SW 1271 (cell line): ENCODE measurements around the gene OR8G5.
"Not testable (repeated sequence)": the region's sequence is repeated elsewhere in the genome, so short reads cannot be mapped to it uniquely, and the experiment has no call there.

Experiments used
- DNase-seq, 2 experiments: peaks; one replicate each; lab custom pipeline; 2025; lab: John Stamatoyannopoulos, UW

OR8G5 gene, protein sequence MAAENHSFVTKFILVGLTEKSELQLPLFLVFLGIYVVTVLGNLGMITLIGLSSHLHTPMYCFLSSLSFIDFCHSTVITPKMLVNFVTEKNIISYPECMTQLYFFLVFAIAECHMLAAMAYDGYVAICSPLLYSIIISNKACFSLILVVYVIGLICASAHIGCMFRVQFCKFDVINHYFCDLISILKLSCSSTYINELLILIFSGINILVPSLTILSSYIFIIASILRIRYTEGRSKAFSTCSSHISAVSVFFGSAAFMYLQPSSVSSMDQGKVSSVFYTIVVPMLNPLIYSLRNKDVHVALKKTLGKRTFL

DNA sequence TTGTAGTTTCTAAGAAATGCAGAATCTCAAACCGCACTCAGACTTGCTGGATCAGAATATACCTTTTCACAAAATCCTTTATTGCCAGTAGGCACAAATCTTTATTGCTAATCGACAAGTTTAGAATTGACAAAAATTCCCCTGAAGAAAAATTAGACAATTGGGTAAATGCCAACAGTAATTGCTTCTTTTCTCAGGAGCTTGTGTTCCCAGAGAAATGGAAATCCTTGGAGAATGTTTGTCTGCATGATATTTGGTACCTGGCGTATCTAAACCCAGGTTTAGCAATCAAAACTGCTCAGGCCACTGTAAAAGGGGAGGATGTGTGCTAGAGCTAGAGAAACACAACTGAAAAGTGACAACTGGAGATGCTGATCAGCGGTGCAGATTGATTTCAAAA lies at the start of gene OR8G5:
OR8G5 (plus strand) TSS at position 301 of the 400 bp plus-strand sequence. CDS start 8,556 bp downstream, outside the sequence.
- DNase-seq = no peak

DNA sequence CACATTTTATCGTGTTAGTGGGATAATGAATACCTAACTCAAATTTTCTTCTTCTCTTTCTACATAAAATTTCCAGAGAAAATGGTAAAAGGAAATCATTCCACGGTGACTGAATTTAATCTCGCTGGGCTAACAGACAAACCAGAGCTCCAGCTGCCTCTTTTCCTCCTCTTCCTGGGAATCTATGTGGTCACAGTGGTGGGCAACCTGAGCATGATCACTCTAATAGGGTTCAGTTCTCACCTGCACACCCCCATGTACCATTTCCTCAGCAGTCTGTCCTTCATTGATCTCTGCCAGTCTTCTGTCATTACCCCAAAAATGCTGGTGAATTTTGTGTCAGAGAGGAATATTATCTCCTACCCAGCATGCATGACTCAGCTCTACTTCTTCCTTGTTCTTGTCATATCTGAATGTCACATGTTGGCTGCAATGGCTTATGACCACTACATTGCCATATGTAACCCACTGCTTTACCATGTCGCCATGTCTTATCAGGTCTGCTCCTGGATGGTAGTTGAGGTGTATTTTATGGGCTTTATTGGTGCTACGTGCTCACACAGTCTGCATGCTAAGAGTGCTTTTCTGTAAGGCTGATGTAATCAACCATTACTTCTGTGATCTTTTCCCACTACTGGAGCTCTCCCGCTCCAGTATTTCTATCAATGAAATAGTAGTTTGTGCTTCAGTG lies 48.9 kb upstream of the OR8G5 start:
- DNase-seq = no peak

DNA sequence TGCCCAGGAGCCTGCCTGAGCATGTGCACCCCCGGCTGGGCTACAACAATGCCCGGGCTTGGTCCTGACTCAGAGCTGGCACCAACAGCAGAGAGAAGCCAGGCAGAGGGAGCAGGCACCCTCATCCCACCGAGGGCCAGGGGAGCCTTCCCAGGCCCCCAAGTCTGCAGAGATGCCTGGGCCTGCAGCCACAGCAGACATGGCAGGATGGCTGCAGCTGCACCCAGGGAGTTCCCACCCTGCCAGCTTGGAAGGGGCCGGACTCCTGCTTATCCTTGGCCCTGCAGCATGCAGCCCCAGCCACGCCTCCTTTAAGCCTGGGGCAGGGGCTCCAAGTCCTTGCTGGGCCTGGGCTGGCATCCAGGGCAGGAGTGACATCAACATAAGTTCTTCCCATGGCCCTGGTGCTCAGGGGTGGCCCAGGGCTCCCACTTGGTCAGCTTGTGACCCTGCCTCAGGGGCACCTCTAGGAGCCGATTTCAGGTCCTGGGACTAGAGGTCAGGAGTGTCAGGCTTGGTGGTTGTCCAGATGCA lies 46.3 kb upstream of the OR8G5 start:
- DNase-seq = no peak

DNA sequence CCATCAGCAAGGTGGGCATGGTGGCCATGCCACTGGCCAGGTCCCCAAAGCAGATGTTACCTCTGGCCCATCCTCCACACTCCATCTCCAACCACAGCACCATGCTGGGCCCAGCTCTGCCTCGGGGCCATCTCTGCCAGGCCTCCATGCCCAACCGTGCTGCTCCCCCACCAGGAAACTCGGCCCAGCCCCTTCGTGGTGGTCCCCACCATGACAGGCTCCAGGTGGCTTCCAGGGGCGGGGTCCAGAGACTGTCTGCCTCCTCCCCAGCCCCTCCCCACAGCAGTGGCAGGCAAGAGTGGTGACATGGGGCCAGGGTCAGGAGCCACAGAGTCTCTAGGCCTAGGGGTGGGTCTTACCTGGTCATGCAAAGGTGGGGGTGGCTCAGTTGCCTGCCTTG lies 45.8 kb upstream of the OR8G5 start:
- DNase-seq = no peak

DNA sequence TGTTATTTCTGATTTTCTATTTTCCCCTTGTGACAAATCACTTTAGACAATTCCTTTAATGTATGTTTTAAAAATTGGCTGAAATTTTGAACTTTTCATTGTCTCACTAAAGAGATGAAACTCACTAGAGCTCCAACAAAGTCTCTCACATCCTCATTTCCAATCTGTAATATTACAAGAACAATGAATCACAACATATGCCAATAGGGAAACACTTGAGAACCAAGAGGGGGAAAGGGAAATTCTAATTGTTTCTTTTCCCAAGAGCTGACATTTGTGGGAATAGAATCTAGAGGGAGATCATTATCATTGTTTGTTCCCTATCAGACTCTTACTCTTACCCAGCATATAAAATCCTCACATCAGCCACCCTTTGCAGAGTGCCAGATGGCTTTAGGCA lies 44.9 kb upstream of the OR8G5 start:
- DNase-seq = no peak

DNA sequence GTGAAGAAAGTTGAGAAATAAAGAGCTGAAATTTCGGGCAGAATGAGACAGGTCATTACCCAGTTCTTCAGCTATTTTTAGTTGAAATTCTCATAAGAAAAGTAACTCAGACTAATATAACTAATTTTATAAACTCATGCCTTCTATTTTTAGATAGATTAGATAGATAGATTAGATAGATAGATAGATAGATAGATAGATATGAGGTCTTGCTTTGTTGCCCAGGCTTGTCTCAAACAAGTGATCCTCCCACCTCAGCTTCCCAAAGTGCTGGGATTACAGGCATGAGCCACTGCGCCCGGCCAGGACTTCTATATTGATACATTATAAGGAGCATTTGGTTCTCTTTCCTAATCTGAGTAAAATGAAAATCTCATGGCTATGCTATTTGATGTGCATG lies 42.1 kb upstream of the OR8G5 start:
- DNase-seq = no peak

DNA sequence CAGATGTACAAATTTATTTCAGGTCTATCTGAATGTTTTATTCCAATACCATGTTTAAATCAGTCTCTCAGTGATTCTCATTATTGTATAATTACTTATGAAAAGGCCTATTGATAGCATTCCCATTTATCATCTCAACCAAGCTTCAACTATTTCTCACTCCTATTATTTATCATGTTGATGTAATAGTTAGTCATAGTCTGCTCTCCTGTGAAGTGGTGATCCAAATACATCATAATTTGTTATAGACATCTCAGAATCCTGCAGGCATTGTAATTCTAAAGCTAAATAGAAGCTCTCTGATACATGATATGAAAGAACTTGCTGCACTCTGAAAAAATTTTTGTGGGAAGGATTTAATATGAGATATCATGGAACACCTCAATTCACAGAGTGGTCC lies 37.0 kb upstream of the OR8G5 start:
- DNase-seq = no peak

DNA sequence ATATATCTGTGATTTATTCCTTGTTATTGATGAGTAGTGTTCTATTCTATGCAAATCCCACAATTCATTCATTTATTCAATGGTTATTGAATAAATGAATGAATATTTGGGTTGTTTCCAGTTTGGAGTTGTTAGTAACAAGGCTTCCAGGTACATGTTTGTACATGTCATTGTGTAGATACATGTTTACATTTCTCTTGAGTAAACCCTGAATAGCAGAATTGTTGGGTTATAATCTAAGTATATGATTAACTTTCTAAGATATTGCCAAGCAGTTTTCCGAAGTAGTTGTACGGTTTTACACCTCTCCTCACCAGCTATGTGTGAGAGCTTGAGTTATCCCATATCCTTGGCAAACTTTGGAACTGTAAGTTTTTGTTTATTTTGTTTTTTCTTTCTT lies 33.8 kb upstream of the OR8G5 start:
- no peak for DNase-seq

DNA sequence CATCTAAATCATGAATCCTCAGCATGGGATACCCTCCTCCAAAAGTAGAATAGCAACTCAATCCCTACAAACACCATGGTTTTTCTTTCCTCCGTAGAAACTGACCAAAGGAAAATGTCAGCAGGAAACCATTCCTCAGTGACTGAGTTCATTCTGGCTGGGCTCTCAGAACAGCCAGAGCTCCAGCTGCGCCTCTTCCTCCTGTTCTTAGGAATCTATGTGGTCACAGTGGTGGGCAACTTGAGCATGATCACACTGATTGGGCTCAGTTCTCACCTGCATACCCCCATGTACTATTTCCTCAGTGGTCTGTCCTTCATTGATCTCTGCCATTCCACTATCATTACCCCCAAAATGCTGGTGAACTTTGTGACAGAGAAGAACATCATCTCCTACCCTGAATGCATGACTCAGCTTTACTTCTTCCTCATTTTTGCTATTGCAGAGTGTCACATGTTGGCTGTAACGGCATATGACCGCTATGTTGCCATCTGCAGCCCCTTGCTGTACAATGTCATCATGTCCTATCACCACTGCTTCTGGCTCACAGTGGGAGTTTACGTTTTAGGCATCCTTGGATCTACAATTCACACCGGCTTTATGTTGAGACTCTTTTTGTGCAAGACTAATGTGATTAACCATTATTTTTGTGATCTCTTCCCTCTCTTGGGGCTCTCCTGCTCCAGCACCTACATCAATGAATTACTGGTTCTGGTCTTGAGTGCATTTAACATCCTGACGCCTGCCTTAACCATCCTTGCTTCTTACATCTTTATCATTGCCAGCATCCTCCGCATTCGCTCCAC lies 31.4 kb upstream of the OR8G5 start:
- DNase-seq = not testable (repeated sequence)

DNA sequence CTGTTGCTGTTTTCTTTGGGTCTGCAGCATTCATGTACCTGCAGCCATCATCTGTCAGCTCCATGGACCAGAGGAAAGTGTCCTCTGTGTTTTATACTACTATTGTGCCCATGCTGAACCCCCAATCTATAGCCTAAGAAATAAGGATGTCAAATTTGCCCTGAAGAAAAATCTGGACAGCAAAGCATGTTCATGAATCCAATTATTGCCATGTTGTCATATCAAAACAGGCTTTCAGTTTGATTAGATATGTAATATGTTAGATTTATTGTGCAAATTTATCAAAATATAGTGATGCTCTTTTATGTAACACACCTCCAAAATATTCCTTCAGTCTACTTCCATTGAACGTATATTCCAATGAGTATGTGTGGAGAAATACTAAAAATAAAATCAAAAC lies 30.7 kb upstream of the OR8G5 start:
- DNase-seq = no peak

DNA sequence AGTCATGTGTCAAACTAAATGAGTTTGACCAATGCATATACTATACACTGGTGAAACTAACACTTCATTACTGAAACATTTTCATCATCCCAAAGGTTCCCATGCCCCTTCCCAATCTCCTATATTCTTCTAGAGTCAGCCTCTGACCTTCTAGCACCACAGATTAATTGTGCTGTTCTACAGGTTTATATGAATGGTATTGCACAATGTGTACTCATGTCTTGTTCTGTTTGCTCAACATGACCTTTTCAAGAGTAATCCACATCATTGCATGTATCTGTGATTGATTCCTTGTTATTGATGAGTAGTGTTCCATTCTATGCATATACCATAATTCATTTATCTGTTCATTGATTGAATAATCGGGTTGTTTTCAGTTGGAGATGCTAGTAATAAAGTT lies 22.8 kb upstream of the OR8G5 start:
- no peak for DNase-seq

DNA sequence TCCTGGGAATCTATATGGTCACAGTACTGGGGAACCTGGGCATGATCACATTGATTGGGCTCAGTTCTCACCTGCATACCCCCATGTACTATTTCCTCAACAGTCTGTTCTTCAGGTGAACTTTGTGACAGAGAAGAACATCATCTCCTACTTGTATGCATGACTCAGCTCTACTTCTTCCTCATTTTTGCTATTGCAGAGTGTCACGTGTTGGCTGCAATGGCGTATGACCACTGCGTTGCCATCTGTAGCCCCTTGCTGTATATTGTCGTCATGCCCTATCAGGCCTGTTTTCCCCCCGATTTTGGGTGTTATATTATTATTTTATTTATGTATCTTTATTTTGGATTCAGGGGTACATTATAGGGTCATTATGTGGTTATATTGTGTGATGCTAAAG lies 17.7 kb upstream of the OR8G5 start:
- no peak for DNase-seq

DNA sequence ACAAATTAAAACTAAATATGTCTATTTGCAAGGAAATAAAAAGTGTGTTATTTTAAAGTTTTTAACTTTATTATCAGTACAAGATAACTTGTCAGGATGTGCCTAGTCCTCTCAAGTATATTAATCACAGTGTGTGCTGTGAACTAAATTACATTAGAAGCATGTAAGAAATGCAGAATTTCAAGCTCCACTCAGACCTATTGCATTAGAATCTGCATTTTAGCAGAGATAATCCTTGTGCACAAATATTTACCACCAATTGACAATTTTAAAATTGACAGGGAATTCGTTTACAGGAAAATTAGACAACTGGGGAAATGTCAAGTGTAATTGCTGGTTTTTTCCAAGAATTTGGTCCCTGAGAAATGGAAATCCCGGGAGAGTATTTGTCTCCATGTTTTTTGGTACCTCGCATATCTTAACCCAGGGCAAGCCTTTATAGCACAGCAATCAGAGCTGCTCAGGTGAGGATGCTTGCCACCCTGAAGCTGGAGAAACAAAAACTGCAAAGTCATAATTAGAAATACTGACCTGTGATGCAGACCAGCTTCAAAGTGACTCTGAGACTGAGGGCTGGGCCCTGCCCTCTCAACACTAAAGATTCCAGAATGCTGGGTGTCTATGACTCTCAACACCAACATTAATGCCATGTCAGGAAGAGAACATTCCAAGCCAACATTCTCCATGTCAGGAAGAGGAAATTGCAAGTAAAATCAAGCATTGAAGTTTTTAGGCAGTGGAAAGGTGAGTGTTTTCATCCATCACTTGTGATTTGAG lies 15.4 kb upstream of the OR8G5 start, which contains the start of gene OR8G1:
OR8G1 (plus strand) TSS at position 475 of the 777 bp plus-strand sequence. CDS start 8,581 bp downstream, outside the sequence.
- no peak for DNase-seq

DNA sequence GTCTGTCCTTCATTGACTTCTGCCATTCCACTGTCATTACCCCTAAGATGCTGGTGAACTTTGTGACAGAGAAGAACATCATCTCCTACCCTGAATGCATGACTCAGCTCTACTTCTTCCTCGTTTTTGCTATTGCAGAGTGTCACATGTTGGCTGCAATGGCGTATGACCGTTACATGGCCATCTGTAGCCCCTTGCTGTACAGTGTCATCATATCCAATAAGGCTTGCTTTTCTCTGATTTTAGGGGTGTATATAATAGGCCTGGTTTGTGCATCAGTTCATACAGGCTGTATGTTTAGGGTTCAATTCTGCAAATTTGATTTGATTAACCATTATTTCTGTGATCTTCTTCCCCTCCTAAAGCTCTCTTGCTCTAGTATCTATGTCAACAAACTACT lies 6.3 kb upstream of the OR8G5 start:
- not testable (repeated sequence) for DNase-seq

DNA sequence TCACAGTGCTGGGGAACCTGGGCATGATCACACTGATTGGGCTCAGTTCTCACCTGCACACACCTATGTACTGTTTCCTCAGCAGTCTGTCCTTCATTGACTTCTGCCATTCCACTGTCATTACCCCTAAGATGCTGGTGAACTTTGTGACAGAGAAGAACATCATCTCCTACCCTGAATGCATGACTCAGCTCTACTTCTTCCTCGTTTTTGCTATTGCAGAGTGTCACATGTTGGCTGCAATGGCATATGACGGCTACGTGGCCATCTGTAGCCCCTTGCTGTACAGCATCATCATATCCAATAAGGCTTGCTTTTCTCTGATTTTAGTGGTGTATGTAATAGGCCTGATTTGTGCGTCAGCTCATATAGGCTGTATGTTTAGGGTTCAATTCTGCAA lies 8.9 kb downstream of the OR8G5 start:
- DNase-seq = not testable (repeated sequence)

DNA sequence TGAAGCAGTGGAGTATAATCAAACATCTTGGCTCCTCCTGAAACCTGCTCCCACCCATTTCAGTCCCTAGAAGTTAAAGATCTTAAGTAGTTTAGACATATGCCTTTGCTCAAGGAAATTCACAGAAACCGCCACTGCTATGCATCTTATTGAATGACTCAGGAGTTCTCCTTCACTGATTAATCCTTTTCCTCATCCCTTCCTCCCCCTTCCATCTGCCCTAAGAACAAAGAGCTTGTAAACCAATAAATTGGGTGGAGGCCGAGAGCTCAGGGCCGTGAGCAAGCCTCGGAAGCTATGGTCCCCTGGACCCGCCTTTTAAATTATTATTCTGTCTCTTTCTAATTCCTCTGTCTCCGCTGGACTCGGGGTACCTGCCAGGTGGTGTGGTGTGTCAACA lies 14.7 kb downstream of the OR8G5 start:
- DNase-seq = not testable (repeated sequence)

DNA sequence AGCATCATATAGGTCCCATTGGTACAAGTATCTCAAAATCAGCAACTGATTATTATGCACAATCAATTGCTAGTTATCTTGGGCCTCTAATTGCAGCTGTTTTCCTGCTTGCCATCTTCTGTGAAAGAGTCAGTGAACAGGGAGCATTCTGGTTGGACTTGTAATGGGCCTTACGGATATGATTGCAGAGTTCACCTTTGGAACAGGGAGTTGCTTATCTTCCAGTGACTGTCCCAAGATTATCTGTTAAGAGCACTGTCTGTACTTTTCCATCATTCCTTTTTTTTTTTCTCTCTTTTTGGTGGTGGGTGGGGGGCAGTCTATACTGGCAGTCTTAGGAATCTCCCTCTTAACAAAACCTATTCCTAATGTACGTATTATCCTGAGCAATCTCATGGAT lies 17.8 kb downstream of the OR8G5 start:
- no peak for DNase-seq

DNA sequence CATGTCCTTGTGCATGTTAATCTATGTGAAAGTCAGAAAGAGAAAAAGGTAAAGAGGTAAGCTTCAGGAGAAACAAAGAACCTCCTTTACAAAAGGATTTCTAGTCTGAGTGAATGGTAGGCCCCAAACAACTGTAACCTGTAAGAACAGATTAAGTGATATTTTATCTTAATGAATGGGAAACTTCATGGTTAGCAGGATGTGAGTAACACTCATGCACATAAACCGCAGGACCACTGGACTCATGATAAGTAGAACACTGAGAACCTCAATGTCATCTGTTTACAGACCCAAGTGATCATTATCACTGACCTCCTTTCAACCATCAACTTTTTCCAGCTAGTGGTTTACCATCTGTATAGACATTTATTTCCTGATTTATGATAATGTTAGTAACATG lies 19.9 kb downstream of the OR8G5 start:
- no peak for DNase-seq

DNA sequence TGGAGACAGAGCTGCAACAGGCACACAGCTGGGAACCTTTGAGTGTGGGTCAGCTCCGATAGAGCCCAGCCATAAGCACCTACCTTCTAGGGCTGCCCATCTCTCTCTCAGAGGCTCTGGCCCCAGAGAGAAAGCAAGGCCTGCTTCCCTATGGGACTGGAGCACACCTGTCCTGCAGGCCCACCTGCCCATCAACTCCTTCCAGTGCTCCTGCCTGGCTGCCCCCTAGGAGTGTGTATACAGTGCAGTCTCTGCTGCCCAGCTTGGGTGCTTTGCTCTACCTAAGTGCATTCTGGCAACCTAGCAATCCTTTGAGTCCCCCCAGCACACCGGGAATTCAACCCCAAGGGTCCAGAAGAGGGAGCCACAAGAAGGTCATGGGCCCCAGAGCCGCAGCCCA lies 21.0 kb downstream of the OR8G5 start:
- no peak for DNase-seq

DNA sequence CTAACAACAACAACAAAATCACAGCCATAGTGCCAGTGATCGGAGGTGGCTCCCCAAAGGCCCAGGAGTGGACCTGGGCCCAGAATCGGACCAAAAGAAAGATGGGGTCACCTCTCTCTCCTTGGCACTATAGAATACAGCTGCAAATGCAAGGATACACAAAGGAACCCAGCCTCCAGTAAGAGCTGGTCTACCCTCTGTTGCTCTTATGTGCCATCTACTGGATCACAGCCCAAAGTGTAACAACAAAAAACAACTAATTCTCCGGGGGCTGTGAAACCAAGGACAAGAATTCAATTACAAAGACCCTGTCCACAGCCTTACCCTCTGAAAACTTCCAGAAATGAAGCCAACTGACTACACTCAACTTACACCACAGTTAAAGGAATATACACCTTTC lies 21.6 kb downstream of the OR8G5 start:
- DNase-seq = no peak

DNA sequence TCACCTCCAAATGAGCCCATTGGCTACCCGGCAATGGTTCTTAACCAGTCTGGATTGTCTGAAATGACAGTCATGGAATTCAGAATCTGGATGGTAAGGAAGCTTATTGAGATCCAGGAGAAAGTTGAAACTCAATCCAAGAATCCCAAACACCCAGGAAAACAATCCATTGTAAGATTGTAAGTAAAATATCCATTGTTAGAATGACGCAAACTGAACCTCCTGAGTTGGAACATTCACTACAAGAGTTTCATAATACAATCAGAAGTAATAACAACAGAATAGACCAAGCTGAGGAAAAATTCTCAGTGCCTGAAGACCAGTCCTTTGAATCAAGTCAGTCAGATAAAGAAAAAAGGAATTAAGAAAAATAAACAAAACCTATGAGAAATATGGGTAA lies 22.1 kb downstream of the OR8G5 start:
- DNase-seq = no peak
